ENCODE results near the gene GCN1. TPM values are rescaled to one million over a fixed set of nuclear protein-coding genes. Genes with fewer than 3 reads are reported as not detected.

GCN1 gene
- polyA plus RNA-seq, 2 of the 4 experiments (the other 2 are of a cell fraction), result 43.2 to 64.1 TPM

DNA sequence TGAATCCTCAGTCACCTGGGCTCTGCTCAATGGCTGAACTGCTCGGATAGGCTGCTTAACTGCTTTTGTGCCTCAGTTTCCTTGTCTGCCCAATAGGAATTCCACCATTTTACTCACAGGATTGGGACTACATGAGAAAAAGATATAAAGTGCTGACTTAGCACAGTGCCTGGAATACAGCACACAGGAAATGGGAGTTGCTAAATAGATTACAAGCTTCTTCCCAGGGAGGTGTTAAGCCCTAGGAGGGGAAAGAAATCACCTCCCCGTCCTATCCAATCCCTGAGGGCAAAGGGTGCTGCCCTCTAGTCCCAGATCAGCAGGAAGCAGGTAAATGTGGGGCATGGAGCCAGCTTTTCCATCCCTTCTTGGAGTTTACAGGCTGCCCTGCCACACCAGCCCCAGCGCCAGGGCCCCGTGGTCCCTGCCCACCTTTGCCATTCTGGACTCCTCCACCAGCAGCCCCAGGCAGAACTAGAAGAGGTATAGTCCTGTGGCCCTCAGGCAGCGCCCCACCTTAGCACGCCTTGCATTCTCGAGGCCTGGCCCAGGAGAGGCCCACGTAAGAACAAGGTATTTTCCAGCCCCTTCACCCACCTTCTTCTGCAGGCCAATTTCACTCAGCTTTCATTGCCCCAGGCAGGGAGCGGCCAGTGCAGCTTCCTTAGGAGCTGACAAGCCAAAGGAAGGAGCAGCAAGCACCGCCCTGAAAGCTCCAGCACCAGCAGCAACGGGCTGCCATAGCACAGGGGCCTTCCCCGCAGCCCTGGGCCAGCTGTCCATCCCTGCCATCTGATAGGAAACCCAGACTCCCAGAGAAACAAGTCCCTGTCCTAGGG is 35.2 kb upstream of the GCN1 start:
- WGBS (ENCODE audit: missing lambda C conversion rate), result 11% methylated on average over 12 of the region's 12 CpGs
- Histone ChIP-seq H3K4me1 (peaks cover 98% of the 10 kb centered on the region), H3K27ac (peak overlapping the region; percentile 93 to 100), H3K4me3 (peak overlapping the region; percentile 16; the same call in 1 of the 3 replicates), H3K9me3 (no peaks in the 10 kb centered on the region), H3K4me2 (peak overlapping the region; percentile 90)
- peak; percentile 0 to 2; a peak in 3 of 6 replicates for ATAC-seq
- FAIRE-seq, result no peak
- CTCF ChIA-PET, result interaction anchor here (1.0 to 18.0 kb wide), 9 partner anchors 11 to 203 kb away, joined by 4 to 1367 read pairs (median 21); partner anchors contain the start of genes PXN, RNU4-1, RNU4-2 and RPLP0
- peak in 1 of 2 experiments; percentile 62 for DNase-seq (ENCODE audit: low read depth in 1 of 2, low spot score in 1 of 2)
- TF ChIP-seq E2F6 (IDR thresholded peaks at IDR 0.05; ENCODE audit: borderline replicate concordance, low read depth) (0 out of 2 replicates have a peak, but pooled peaks have one; percentile 4), RCOR1 (IDR thresholded peaks at IDR 0.05; ENCODE audit: low read depth, low read length) (no peak), MAFK (IDR thresholded peaks at IDR 0.05; ENCODE audit: partially characterized antibody) (peak; percentile 100), PHF8 (IDR thresholded peaks at IDR 0.05; ENCODE audit: borderline replicate concordance, low read depth) (no peak), CEBPB (IDR thresholded peaks at IDR 0.05) (peak; percentile 14 to 25; a peak in 1 of 4 replicates), EHF (CRISPR knock-in tag; IDR thresholded peaks at IDR 0.05) (no peak), ESRRA (IDR thresholded peaks at IDR 0.05; ENCODE audit: borderline replicate concordance, low read length) (no peak), TP53 (CRISPR knock-in tag; IDR thresholded peaks at IDR 0.05) (peak; percentile 52; the same call in 1 of the 2 replicates), HOXB13 (CRISPR knock-in tag; IDR thresholded peaks at IDR 0.05; ENCODE audit: low read depth) (no peak)
- POLR2A ChIA-PET, result interaction anchor here (0.8 to 9.0 kb wide), 9 partner anchors 8 to 113 kb away, joined by 3 to 220 read pairs (median 7); partner anchors contain the start of genes PXN, RAB35, RNU4-1 and RNU4-2

DNA sequence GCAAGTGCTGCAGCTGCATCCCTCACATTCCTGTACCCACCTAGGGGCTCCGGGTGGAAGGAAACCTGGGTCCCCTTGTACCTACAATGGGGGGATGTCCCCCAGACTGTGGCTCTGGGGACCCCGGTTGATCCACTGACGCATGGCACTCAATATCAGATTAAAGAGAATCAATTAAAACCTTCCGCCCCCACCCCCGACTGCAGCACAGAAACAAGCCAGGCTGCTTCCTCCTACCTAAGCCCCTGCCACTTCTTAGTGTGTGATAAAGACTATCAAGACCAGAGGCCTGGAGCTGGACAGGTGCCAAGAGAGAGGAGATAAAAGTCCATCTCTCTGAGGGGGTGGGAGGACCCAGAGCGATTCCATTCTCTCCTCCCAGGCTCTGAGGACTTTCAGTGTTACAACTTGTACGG is 34.6 kb upstream of the GCN1 start:
- no peak for TF ChIP-seq E2F6 (IDR thresholded peaks at IDR 0.05; ENCODE audit: borderline replicate concordance, low read depth)
- no peak for TF ChIP-seq RFX5 (IDR thresholded peaks at IDR 0.05)
- TF ChIP-seq PHF8 (IDR thresholded peaks at IDR 0.05; ENCODE audit: borderline replicate concordance, low read depth), result no peak
- TF ChIP-seq CHD4 (IDR thresholded peaks at IDR 0.05; ENCODE audit: borderline replicate concordance), result no peak
- TF ChIP-seq CHD2 (IDR thresholded peaks at IDR 0.05; ENCODE audit: low read length, partially characterized antibody), result no peak
- no peak for TF ChIP-seq MYC (IDR thresholded peaks at IDR 0.05; ENCODE audit: borderline replicate concordance, low read length)
- no peak for TF ChIP-seq POLR2AphosphoS2 (conservative IDR thresholded peaks at IDR 0.05; ENCODE audit: low read length)
- TF ChIP-seq, protein P1, sequence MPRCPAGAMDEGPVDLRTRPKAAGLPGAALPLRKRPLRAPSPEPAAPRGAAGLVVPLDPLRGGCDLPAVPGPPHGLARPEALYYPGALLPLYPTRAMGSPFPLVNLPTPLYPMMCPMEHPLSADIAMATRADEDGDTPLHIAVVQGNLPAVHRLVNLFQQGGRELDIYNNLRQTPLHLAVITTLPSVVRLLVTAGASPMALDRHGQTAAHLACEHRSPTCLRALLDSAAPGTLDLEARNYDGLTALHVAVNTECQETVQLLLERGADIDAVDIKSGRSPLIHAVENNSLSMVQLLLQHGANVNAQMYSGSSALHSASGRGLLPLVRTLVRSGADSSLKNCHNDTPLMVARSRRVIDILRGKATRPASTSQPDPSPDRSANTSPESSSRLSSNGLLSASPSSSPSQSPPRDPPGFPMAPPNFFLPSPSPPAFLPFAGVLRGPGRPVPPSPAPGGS (IDR thresholded peaks at IDR 0.05), result no peak
- no peak for TF ChIP-seq ZC3H11A (IDR thresholded peaks at IDR 0.05)
- no peak for TF ChIP-seq POLR2A (IDR thresholded peaks at IDR 0.05; ENCODE audit: low read length)
- TF ChIP-seq NR3C1 (IDR thresholded peaks at IDR 0.05), result no peak
- TF ChIP-seq HES2 (IDR thresholded peaks at IDR 0.05), result no peak
- no peak for TF ChIP-seq ATOH8 (CRISPR knock-in tag; IDR thresholded peaks at IDR 0.05; ENCODE audit: low read depth)
- no peak for TF ChIP-seq TFCP2L1 (CRISPR knock-in tag; IDR thresholded peaks at IDR 0.05)
- no peak for TF ChIP-seq RNF2 (IDR thresholded peaks at IDR 0.05; ENCODE audit: borderline replicate concordance, low read depth)
- TF ChIP-seq KDM5A (IDR thresholded peaks at IDR 0.05), result no peak
- TF ChIP-seq RAD21 (conservative IDR thresholded peaks at IDR 0.05 in 1 of 2, IDR thresholded peaks at IDR 0.05 in 1 of 2), result no peak
- peaks cover 96% of the 10 kb centered on the region for H3K4me1 ChIP-seq
- FAIRE-seq (no peak), ATAC-seq (0 out of 6 replicates have a peak, but pooled peaks of 1 of the 2 experiments have one; percentile 0), DNase-seq (ENCODE audit: low read depth in 1 of 2, low spot score in 1 of 2) (peak in 1 of 2 experiments; percentile 75)
- no peaks in the 10 kb centered on the region for H3K9me3 ChIP-seq
- CTCF ChIA-PET, result interaction anchor here (0.7 to 18.0 kb wide), 16 partner anchors 10 to 204 kb away, joined by 3 to 1367 read pairs (median 4); partner anchors contain the start of genes PXN, RNU4-1, RNU4-2 and RPLP0
- WGBS (ENCODE audit: missing lambda C conversion rate), result 28% methylated on average over 7 of the region's 7 CpGs
- H3K27ac ChIP-seq, result peak overlapping the region; percentile 93 to 100
- POLR2A ChIA-PET, result interaction anchor here (0.6 to 9.0 kb wide), 8 partner anchors 9 to 113 kb away, joined by 3 to 220 read pairs (median 30); partner anchors contain the start of genes PXN, RAB35, RNU4-1 and RNU4-2
- peak overlapping the region; percentile 90 for H3K4me2 ChIP-seq
- H3K4me3 ChIP-seq, result no peak overlapping the region
